Right renal pelvis (tissue), 4 donors: ENCODE measurements around the gene SLC25A48. TPM values are rescaled to one million over a fixed set of nuclear protein-coding genes. Genes with fewer than 3 reads are reported as not detected.
"Not testable (repeated sequence)": the region's sequence is repeated elsewhere in the genome, so short reads cannot be mapped to it uniquely, and the experiment has no call there.

Experiments used
- DNase-seq, 4 donors: peaks; one replicate each; pipeline ENCODE4 v3.0.0-alpha.2; 2013; ENCODE audit warnings: low read depth in 4 of 4, low spot score in 3 of 4, missing footprints in 1 of 4
- polyA plus RNA-seq, 4 donors: library from polyadenylated mRNA; unstranded; fragments of 120-200 nt; gene quantifications; one replicate each; pipeline ENCODE4 v1.2.1, GENCODE V29; 2013; ENCODE audit not compliant: insufficient read length in 4 of 4

Gene SLC25A48
- polyA plus RNA-seq, 4 donors, result 2.9 to 3.9 (median 3.2) TPM

GRCh38 chr5:135829179-135829578 is 5.3 kb upstream of the SLC25A48 start:
- no peak for DNase-seq

GRCh38 chr5:135829681-135830383 is 4.6 kb upstream of the SLC25A48 start:
- DNase-seq, result peak; percentile 27 to 76 (median 59)

GRCh38 chr5:135830384-135830700 is 4.1 kb upstream of the SLC25A48 start:
- no peak for DNase-seq

GRCh38 chr5:135830876-135831275 is 3.6 kb upstream of the SLC25A48 start:
- no peak for DNase-seq

- no peak for DNase-seq
These were observed 3.0 kb upstream of the SLC25A48 start for GRCh38 chr5:135831439-135831838.

- no peak for DNase-seq
These were observed 2.5 kb upstream of the SLC25A48 start for GRCh38 chr5:135831851-135832555.

- DNase-seq, result no peak
These were observed 1.2 kb upstream of the SLC25A48 start for GRCh38 chr5:135832941-135833920.

GRCh38 chr5:135833961-135834638 is 363 bp upstream of the SLC25A48 start:
- DNase-seq, result no peak

GRCh38 chr5:135835766-135836165 is 1.3 kb downstream of the SLC25A48 start:
- no peak for DNase-seq

- not testable (repeated sequence) for DNase-seq
These were observed 3.9 kb downstream of the SLC25A48 start for GRCh38 chr5:135838395-135838794.

GRCh38 chr5:135839566-135839965 is 5.1 kb downstream of the SLC25A48 start:
- DNase-seq, result no peak

GRCh38 chr5:135840959-135841358 is 6.5 kb downstream of the SLC25A48 start:
- DNase-seq, result no peak

- DNase-seq, result no peak
These were observed 8.3 kb downstream of the SLC25A48 start for GRCh38 chr5:135842737-135843136.

- DNase-seq, result no peak
These were observed 9.3 kb downstream of the SLC25A48 start for GRCh38 chr5:135843571-135844337.

- DNase-seq, result no peak
These were observed 11.8 kb downstream of the SLC25A48 start for GRCh38 chr5:135846311-135846710.

- DNase-seq, result no peak
These were observed 13.5 kb downstream of the SLC25A48 start for GRCh38 chr5:135847976-135848375.

- no peak for DNase-seq
These were observed 15.8 kb downstream of the SLC25A48 start for GRCh38 chr5:135850231-135850630.

GRCh38 chr5:135850671-135851070 is 16.2 kb downstream of the SLC25A48 start:
- DNase-seq, result no peak

- DNase-seq, result no peak
These were observed 16.9 kb downstream of the SLC25A48 start for GRCh38 chr5:135851186-135851914.
